ENCODE results near the gene UPK3BL1. TPM values are rescaled to one million over a fixed set of nuclear protein-coding genes. Genes with fewer than 3 reads are reported as not detected.
"Not testable (repeated sequence)": the region's sequence is repeated elsewhere in the genome, so short reads cannot be mapped to it uniquely, and the experiment has no call there.

The UPK3BL1 gene
- total and polyA plus RNA-seq, 2 of the 8 experiments (the other 6 are each of a cell fraction or from before 2014, with no cell fraction given) = 6.4 to 16.1 TPM

DNA sequence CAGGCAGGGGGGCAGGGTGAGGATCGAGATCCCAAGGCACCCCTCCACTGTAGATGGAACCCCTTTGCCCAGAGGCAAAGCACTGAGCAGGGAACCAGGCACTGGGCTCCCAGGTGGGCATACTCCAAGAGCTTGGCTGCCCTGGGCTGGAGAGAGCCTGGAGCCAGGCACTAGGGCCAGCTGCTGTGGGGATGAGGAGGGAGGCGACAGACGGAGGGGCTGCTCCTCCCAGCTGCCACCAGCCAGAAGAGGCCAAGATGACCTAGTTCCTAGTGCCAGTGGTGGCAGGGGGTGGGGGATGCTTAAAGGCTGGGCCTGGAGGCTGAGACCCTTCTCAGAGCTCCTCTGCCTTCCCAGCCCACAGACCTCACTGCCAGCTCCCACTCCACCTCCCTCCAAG lies 27.7 kb downstream of the UPK3BL1 start:
- H4K91ac ChIP-seq (replicated peaks; ENCODE audit: insufficient read length, low read length); H3K4me3 ChIP-seq (ENCODE audit: extremely low read depth in 1 of 4, insufficient read depth in 2 of 4, low read depth in 3 of 4, low read length in 4 of 4); H2BK12ac ChIP-seq (ENCODE audit: low read depth, low read length); H3K79me1 ChIP-seq (ENCODE audit: low read depth, low read length); CTCF ChIA-PET (ENCODE audit: partially characterized antibody); H3K23ac ChIP-seq (ENCODE audit: insufficient read length); H3K9ac ChIP-seq (replicated peaks in 1 of 4; ENCODE audit: extremely low read depth in 1 of 4, low read depth in 3 of 4, low read length in 3 of 4); H2BK20ac ChIP-seq (ENCODE audit: low read length); H3K36me3 ChIP-seq (ENCODE audit: control insufficient read depth in 2 of 4, insufficient read depth in 4 of 4, low read length in 3 of 4); H3K9me3 ChIP-seq (ENCODE audit: insufficient read depth in 2 of 2, low read depth in 1 of 2, low read length in 1 of 2); H3K27me3 ChIP-seq (replicated peaks in 1 of 4; ENCODE audit: control insufficient read depth in 3 of 4, extremely low read depth in 1 of 4, insufficient read depth in 3 of 4, low read length in 3 of 4); H2BK15ac ChIP-seq (ENCODE audit: low read length); H2BK120ac ChIP-seq (replicated peaks; ENCODE audit: low read depth, low read length); H3K4me1 ChIP-seq (replicated peaks in 1 of 4; ENCODE audit: control insufficient read depth in 3 of 4, insufficient read depth in 4 of 4, low read length in 3 of 4); POLR2A ChIA-PET (ENCODE audit: partially characterized antibody); DNase-seq (ENCODE audit: low read depth in 1 of 2, low spot score in 2 of 2); H3K4me2 ChIP-seq (ENCODE audit: insufficient read depth in 1 of 2, low read depth in 2 of 2, low read length in 2 of 2); H3K23me2 ChIP-seq (ENCODE audit: low read depth, low read length); H3K56ac ChIP-seq (replicated peaks; ENCODE audit: insufficient read length, low read depth, low read length); H3K79me2 ChIP-seq (ENCODE audit: control insufficient read depth in 1 of 2, insufficient read depth in 2 of 2, low read length in 2 of 2); H2AK5ac ChIP-seq (ENCODE audit: low read depth, low read length); H3K27ac ChIP-seq (ENCODE audit: low read depth, low read length); H2AFZ ChIP-seq (ENCODE audit: low read length); H3K14ac ChIP-seq (ENCODE audit: insufficient read length); H2BK5ac ChIP-seq (ENCODE audit: low read depth, low read length); H4K8ac ChIP-seq (ENCODE audit: extremely low read depth, insufficient read depth, low read length); H3K4ac ChIP-seq (replicated peaks; ENCODE audit: insufficient read length, low read depth, low read length); H4K20me1 ChIP-seq (replicated peaks in 1 of 2; ENCODE audit: control insufficient read depth in 1 of 2, insufficient read depth in 2 of 2, low read length in 2 of 2); FAIRE-seq; H4K5ac ChIP-seq (ENCODE audit: insufficient read length, low read depth, low read length); H3K18ac ChIP-seq (ENCODE audit: extremely low read depth, low read length): not testable (repeated sequence)
- no CpG with 5 or more reads among the region's 3 CpGs for WGBS, 2 experiments (ENCODE audit: extremely low coverage in 1 of 2, insufficient coverage in 1 of 2, insufficient read length in 1 of 2, insufficient replicate concordance in 2 of 2, low coverage in 1 of 2, low lambda C conversion rate in 2 of 2, missing lambda C conversion rate in 1 of 2)

DNA sequence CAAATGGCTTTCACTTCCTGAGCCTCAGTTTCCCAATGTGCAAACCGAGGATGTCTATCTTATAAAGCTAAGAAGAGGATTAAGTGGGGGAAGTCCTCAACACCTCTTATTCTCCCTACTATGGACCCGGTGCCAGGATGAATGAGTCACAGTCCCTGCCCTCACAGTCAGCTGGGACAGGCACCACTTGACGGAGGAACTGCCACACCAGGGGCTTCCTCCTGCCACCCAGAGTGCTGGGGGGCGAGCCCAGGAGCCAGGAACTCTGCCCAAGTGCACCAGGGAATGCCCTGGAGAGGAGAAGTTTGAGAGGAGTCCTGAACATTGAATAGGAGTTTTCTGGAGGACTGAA lies 28.3 kb downstream of the UPK3BL1 start:
- H3K79me1 ChIP-seq (ENCODE audit: low read depth, low read length); H2BK120ac ChIP-seq (replicated peaks; ENCODE audit: low read depth, low read length); H3K4ac ChIP-seq (replicated peaks; ENCODE audit: insufficient read length, low read depth, low read length); H4K20me1 ChIP-seq (replicated peaks in 1 of 2; ENCODE audit: control insufficient read depth in 1 of 2, insufficient read depth in 2 of 2, low read length in 2 of 2); H2BK20ac ChIP-seq (ENCODE audit: low read length); H3K23ac ChIP-seq (ENCODE audit: insufficient read length); FAIRE-seq; H4K5ac ChIP-seq (ENCODE audit: insufficient read length, low read depth, low read length); H4K8ac ChIP-seq (ENCODE audit: extremely low read depth, insufficient read depth, low read length); H3K27me3 ChIP-seq (replicated peaks in 1 of 4; ENCODE audit: control insufficient read depth in 3 of 4, extremely low read depth in 1 of 4, insufficient read depth in 3 of 4, low read length in 3 of 4); H3K27ac ChIP-seq (ENCODE audit: low read depth, low read length); H3K4me2 ChIP-seq (ENCODE audit: insufficient read depth in 1 of 2, low read depth in 2 of 2, low read length in 2 of 2); POLR2A ChIA-PET (ENCODE audit: partially characterized antibody); DNase-seq (ENCODE audit: low read depth in 1 of 2, low spot score in 2 of 2); CTCF ChIA-PET (ENCODE audit: partially characterized antibody); H3K4me3 ChIP-seq (ENCODE audit: extremely low read depth in 1 of 4, insufficient read depth in 2 of 4, low read depth in 3 of 4, low read length in 4 of 4); H3K56ac ChIP-seq (replicated peaks; ENCODE audit: insufficient read length, low read depth, low read length); H2BK15ac ChIP-seq (ENCODE audit: low read length); H2BK12ac ChIP-seq (ENCODE audit: low read depth, low read length); H3K18ac ChIP-seq (ENCODE audit: extremely low read depth, low read length); H3K23me2 ChIP-seq (ENCODE audit: low read depth, low read length); H3K79me2 ChIP-seq (ENCODE audit: control insufficient read depth in 1 of 2, insufficient read depth in 2 of 2, low read length in 2 of 2); H3K36me3 ChIP-seq (ENCODE audit: control insufficient read depth in 2 of 4, insufficient read depth in 4 of 4, low read length in 3 of 4); H4K91ac ChIP-seq (replicated peaks; ENCODE audit: insufficient read length, low read length); H3K9ac ChIP-seq (replicated peaks in 1 of 4; ENCODE audit: extremely low read depth in 1 of 4, low read depth in 3 of 4, low read length in 3 of 4); H2BK5ac ChIP-seq (ENCODE audit: low read depth, low read length); H3K14ac ChIP-seq (ENCODE audit: insufficient read length); H2AFZ ChIP-seq (ENCODE audit: low read length); H2AK5ac ChIP-seq (ENCODE audit: low read depth, low read length); H3K4me1 ChIP-seq (replicated peaks in 1 of 4; ENCODE audit: control insufficient read depth in 3 of 4, insufficient read depth in 4 of 4, low read length in 3 of 4); H3K9me3 ChIP-seq (ENCODE audit: insufficient read depth in 2 of 2, low read depth in 1 of 2, low read length in 1 of 2): not testable (repeated sequence)
- WGBS, 2 experiments (ENCODE audit: extremely low coverage in 1 of 2, insufficient coverage in 1 of 2, insufficient read length in 1 of 2, insufficient replicate concordance in 2 of 2, low coverage in 1 of 2, low lambda C conversion rate in 2 of 2, missing lambda C conversion rate in 1 of 2) = no CpG with 5 or more reads among the region's 4 CpGs

Measured in H1 (cell line).